Adrenal gland (tissue), 5 donors: ENCODE results near the gene API5.

Experiments
- POLR2A ChIP-seq, 2 donors: fragments of 450-650 bp; IDR thresholded peaks; one replicate each; pipeline ENCODE4 v1.6.1; 2017; ENCODE audit warnings: antibody characterized with exemption in 2 of 2, mild to moderate bottlenecking in 2 of 2, moderate library complexity in 1 of 2
- TF ChIP-seq, protein P1 (sequence below), 6 experiments: fragments of 450-650 bp in 4 of 6; fragments of 200-600 bp in 2 of 6; sonication (generic) in 1 of 6; IDR thresholded peaks; 1 replicate in 5 of 6; 2 replicates in 1 of 6; pipeline versions ENCODE4 v1.5.1 to v1.8.0; 2016 to 2021; ENCODE audit warnings: antibody characterized with exemption in 6 of 6, mild to moderate bottlenecking in 2 of 6, moderate library complexity in 1 of 6
- donor health status: DM: no; HTN: no; CAD: no.

DNA sequence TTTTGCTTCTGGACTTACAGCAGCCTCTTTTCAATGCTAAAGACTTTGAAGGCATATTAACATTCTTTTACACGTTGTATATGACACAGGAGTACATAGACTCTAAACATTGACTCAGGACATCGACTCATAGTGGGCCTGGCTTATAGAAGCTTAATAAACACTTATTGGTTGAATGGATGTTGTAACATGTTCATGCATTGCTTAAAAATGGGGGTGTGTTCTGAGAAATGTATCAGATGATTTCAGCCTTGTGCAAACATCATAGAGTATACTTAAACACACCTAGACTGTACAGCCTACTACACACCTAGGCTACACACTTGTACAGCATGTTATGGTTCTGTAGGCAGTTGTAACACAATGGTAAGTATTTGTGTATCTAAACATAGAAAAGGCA is 64.8 kb downstream of the API5 start:
- TF ChIP-seq, protein P1, sequence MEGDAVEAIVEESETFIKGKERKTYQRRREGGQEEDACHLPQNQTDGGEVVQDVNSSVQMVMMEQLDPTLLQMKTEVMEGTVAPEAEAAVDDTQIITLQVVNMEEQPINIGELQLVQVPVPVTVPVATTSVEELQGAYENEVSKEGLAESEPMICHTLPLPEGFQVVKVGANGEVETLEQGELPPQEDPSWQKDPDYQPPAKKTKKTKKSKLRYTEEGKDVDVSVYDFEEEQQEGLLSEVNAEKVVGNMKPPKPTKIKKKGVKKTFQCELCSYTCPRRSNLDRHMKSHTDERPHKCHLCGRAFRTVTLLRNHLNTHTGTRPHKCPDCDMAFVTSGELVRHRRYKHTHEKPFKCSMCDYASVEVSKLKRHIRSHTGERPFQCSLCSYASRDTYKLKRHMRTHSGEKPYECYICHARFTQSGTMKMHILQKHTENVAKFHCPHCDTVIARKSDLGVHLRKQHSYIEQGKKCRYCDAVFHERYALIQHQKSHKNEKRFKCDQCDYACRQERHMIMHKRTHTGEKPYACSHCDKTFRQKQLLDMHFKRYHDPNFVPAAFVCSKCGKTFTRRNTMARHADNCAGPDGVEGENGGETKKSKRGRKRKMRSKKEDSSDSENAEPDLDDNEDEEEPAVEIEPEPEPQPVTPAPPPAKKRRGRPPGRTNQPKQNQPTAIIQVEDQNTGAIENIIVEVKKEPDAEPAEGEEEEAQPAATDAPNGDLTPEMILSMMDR (IDR thresholded peaks at IDR 0.05): no peak
- no peak for TF ChIP-seq POLR2A (IDR thresholded peaks at IDR 0.05)
